ENCODE data around the gene APBA2. TPM values are rescaled to one million over a fixed set of nuclear protein-coding genes. Genes with fewer than 3 reads are reported as not detected.

APBA2 gene
- total and polyA plus RNA-seq, 2 of the 13 experiments (the other 11 are each of a cell fraction or from before 2014, with no cell fraction given) = 0.62 to 2.3 TPM

DNA sequence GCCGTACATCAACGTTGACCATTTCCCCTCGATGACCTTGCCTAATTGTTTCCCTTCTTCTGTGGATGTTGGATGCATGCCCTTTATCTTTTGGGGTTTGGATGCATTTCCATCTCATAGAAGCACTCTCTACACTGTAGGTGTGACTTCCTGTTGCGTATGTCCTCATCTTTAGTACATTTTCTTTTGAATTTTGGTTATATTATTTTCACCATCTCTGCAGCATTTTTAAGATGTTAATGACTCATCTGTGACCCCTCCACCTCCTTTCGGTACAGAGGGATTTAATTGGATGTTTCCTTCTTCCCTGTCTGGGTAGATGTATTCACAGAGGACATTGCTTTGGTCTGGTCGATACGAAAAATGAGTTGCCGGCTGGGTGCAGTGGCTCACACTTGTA is 172.1 kb downstream of the APBA2 start:
- in situ Hi-C loops (cut with HindIII; ENCODE audit: extremely low pct_ligation_motif_present, low pct_unique_long_range_greater_than_20kb) = no loop called here
- FAIRE-seq (no peak), DNase-seq (ENCODE audit: low spot score) (no peak), ATAC-seq (no peak)
- Histone ChIP-seq H3K9me3 (ENCODE audit: low read length) (no peaks in the 10 kb centered on the region), H3K9ac (ENCODE audit: insufficient read depth, low read depth, low read length) (no peak overlapping the region), H3K27ac (ENCODE audit: extremely low read length, insufficient read depth, low read length) (no peak overlapping the region), H3K4me2 (ENCODE audit: low read depth, low read length) (no peak overlapping the region), H3K36me3 (replicated peaks in 1 of 2; ENCODE audit: control insufficient read depth in 1 of 2, insufficient read depth in 2 of 2, low read length in 2 of 2) (no peaks in the 10 kb centered on the region), H3K27me3 (ENCODE audit: control insufficient read depth in 1 of 2, insufficient read depth in 2 of 2, low read length in 2 of 2) (no peaks in the 10 kb centered on the region), H3K79me2 (ENCODE audit: insufficient read depth, low read length) (no peaks in the 10 kb centered on the region), H2AFZ (ENCODE audit: low read length) (no peak overlapping the region), H3K4me3 (replicated peaks in 1 of 3; ENCODE audit: insufficient read depth in 1 of 3, low read depth in 2 of 3, low read length in 3 of 3) (no peak overlapping the region), H4K20me1 (ENCODE audit: insufficient read depth, low read length) (no peaks in the 10 kb centered on the region), H3K4me1 (ENCODE audit: insufficient read depth, low read length) (no peaks in the 10 kb centered on the region)
- POLR2A ChIA-PET = no interaction called here
- TF ChIP-seq MTF1 (CRISPR knock-in tag; IDR thresholded peaks at IDR 0.05) (no peak), CHD4 (IDR thresholded peaks at IDR 0.05; ENCODE audit: borderline replicate concordance, low read length) (no peak), ZFP37 (CRISPR knock-in tag; IDR thresholded peaks at IDR 0.05; ENCODE audit: borderline replicate concordance) (no peak), HHEX (CRISPR knock-in tag; IDR thresholded peaks at IDR 0.05) (no peak), MBD4 (IDR thresholded peaks at IDR 0.05; ENCODE audit: borderline replicate concordance, low read length) (no peak), ZNF777 (CRISPR knock-in tag; IDR thresholded peaks at IDR 0.05) (no peak), NR2F2 (IDR thresholded peaks at IDR 0.05; ENCODE audit: borderline replicate concordance, low read depth) (no peak), ZBTB33 (CRISPR knock-in tag; IDR thresholded peaks at IDR 0.05) (no peak), CCAR2 (optimal IDR thresholded peaks at IDR 0.05; ENCODE audit: low read depth, low read length) (no peak), NR1H2 (CRISPR knock-in tag; IDR thresholded peaks at IDR 0.05; ENCODE audit: borderline replicate concordance, low read depth) (no peak), HBP1 (CRISPR knock-in tag; IDR thresholded peaks at IDR 0.05; ENCODE audit: low read depth) (no peak)
- TF ChIP-seq, protein P1, sequence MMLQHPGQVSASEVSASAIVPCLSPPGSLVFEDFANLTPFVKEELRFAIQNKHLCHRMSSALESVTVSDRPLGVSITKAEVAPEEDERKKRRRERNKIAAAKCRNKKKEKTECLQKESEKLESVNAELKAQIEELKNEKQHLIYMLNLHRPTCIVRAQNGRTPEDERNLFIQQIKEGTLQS (CRISPR knock-in tag; IDR thresholded peaks at IDR 0.05) = no peak
- TF ChIP-seq, protein P2, sequence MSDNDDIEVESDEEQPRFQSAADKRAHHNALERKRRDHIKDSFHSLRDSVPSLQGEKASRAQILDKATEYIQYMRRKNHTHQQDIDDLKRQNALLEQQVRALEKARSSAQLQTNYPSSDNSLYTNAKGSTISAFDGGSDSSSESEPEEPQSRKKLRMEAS (IDR thresholded peaks at IDR 0.05) = no peak
- TF ChIP-seq, protein P3, sequence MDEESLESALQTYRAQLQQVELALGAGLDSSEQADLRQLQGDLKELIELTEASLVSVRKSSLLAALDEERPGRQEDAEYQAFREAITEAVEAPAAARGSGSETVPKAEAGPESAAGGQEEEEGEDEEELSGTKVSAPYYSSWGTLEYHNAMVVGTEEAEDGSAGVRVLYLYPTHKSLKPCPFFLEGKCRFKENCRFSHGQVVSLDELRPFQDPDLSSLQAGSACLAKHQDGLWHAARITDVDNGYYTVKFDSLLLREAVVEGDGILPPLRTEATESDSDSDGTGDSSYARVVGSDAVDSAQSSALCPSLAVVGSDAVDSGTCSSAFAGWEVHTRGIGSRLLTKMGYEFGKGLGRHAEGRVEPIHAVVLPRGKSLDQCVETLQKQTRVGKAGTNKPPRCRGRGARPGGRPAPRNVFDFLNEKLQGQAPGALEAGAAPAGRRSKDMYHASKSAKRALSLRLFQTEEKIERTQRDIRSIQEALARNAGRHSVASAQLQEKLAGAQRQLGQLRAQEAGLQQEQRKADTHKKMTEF (CRISPR knock-in tag; IDR thresholded peaks at IDR 0.05) = no peak
- TF ChIP-seq, protein P4, sequence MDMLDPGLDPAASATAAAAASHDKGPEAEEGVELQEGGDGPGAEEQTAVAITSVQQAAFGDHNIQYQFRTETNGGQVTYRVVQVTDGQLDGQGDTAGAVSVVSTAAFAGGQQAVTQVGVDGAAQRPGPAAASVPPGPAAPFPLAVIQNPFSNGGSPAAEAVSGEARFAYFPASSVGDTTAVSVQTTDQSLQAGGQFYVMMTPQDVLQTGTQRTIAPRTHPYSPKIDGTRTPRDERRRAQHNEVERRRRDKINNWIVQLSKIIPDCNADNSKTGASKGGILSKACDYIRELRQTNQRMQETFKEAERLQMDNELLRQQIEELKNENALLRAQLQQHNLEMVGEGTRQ (IDR thresholded peaks at IDR 0.05; ENCODE audit: low read depth, low read length) = no peak
- TF ChIP-seq, protein P4 (CRISPR knock-in tag; IDR thresholded peaks at IDR 0.05; ENCODE audit: borderline replicate concordance) = no peak
- intact Hi-C loops (cut with micrococcal nuclease; ENCODE audit: unreplicated experiment) = no loop called here
- CTCF ChIA-PET (ENCODE audit: low intra/inter-chr PET ratio, low total read pairs) = no interaction called here
- 64% methylated on average over 8 of the region's 8 CpGs for WGBS (ENCODE audit: low lambda C conversion rate)
- no TSS peak for BruUV-seq (replicated peaks)

Data from HepG2 (cell line).